Endodermal cell (in vitro differentiated cells): ENCODE data around the gene NDUFA8. TPM values are rescaled to one million over a fixed set of nuclear protein-coding genes. Genes with fewer than 3 reads are reported as not detected.

Experiments
- DNase-seq: peaks from one replicate; pipeline ENCODE4 v3.0.0-alpha.2; 2017
- H3K27ac ChIP-seq: 2 replicates; pipeline ENCODE4 v1.5.1; 2013; ENCODE audit warnings: mild to moderate bottlenecking, low read depth, low read length, moderate library complexity
- H3K27me3 ChIP-seq: 2 replicates; pipeline ENCODE4 v1.6.1; 2013; ENCODE audit warnings: mild to moderate bottlenecking, low read length, moderate library complexity; ENCODE audit not compliant: insufficient read depth, control insufficient read depth, poor library complexity, severe bottlenecking
- H3K36me3 ChIP-seq: 2 replicates; pipeline ENCODE4 v1.7.0; 2013; ENCODE audit warnings: mild to moderate bottlenecking, low read length, moderate library complexity; ENCODE audit not compliant: control insufficient read depth, insufficient read depth
- H3K4me1 ChIP-seq: one replicate; pipeline ENCODE4 v1.7.0; 2013; ENCODE audit warnings: low read length; ENCODE audit not compliant: control insufficient read depth, insufficient read depth
- H3K4me3 ChIP-seq: 2 replicates; pipeline ENCODE4 v1.5.1; 2013; ENCODE audit warnings: mild to moderate bottlenecking, low read length, moderate library complexity
- H3K9ac ChIP-seq: 2 replicates; pipeline ENCODE4 v1.6.1; 2013; ENCODE audit warnings: mild to moderate bottlenecking, low read length, moderate library complexity; ENCODE audit not compliant: poor library complexity, severe bottlenecking; ENCODE audit errors: extremely low read depth
- H3K9me3 ChIP-seq: 2 replicates; pipeline ENCODE4 v1.6.1; 2013; ENCODE audit warnings: mild to moderate bottlenecking, low read length, moderate library complexity; ENCODE audit not compliant: control insufficient read depth
- H3K27ac Mint-ChIP-seq: 2 replicates; pipeline ENCODE4 v1.8.0; 2020; ENCODE audit warnings: mixed read lengths
- H3K27me3 Mint-ChIP-seq: 2 replicates; pipeline ENCODE4 v1.8.0; 2021; ENCODE audit warnings: mild to moderate bottlenecking, mixed read lengths; ENCODE audit not compliant: insufficient read depth
- H3K36me3 Mint-ChIP-seq: 2 replicates; pipeline ENCODE4 v1.8.0; 2020; ENCODE audit warnings: low read depth, mixed read lengths
- H3K4me1 Mint-ChIP-seq: 2 replicates; pipeline ENCODE4 v1.8.0; 2020; ENCODE audit warnings: mixed read lengths
- H3K4me3 Mint-ChIP-seq: 2 replicates; pipeline ENCODE4 v1.8.0; 2020; ENCODE audit warnings: mild to moderate bottlenecking, moderate library complexity, mixed read lengths
- H3K9me3 Mint-ChIP-seq: 2 replicates; pipeline ENCODE4 v1.8.0; 2020; ENCODE audit warnings: mild to moderate bottlenecking, mixed read lengths
- WGBS, 2 experiments: methylation state at CpG; one replicate each; pipeline versions ENCODE4 v1.1.5 to v1.1.7; 2013; ENCODE audit warnings: missing lambda C conversion rate in 2 of 2, mixed read lengths in 1 of 2; ENCODE audit not compliant: insufficient coverage in 1 of 2, insufficient read length in 1 of 2; 5-methylcytosine and 5-hydroxymethylcytosine counted together
- total RNA-seq, 2 donors: library from RNA; stranded (reverse); fragmentation: NEBNext Ultra II Directional in 1 of 2; extraction: Animal tissue kit (Norgen Biotek cat#: 25700) in 1 of 2; gene quantifications; 2 replicates in 1 of 2; 3 replicates in 1 of 2; pipeline ENCODE4 v1.2.1, GENCODE V29; 2021
- TF ChIP-seq, protein P1 (sequence below): fragments of 200-600 bp; sonication (generic); conservative IDR thresholded peaks from 2 replicates; pipeline ENCODE4 v1.5.0; 2021; ENCODE audit warnings: antibody characterized with exemption, mild to moderate bottlenecking

NDUFA8 gene
- total RNA-seq, 2 donors from 2014 or later, result 65.8 to 67.8 TPM

DNA sequence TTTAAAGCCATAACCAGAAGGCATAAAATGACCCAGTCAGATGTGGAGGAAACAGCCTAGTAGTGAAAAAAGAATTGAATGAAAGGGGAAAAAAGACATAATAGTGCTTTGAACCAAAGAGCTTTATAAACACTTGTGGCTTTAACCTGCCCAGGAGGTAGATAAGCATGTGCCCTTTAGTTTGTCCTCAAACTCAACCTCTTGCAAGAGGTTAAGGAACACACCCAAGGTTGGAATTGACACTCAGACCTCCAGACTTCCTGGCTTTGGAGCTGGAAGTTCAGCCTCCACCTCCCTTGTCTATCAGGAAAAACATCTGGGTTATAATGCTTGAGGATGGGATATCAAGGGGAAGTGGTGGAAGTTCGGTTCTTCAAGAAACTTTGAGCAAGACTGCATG lies 16.3 kb downstream of the NDUFA8 start:
- Histone ChIP-seq H3K4me1 (no peaks in the 10 kb centered on the region), H3K36me3 (peaks cover 52% of the 10 kb centered on the region), H3K9ac (no peak overlapping the region), H3K4me3 (no peak overlapping the region), H3K9me3 (peaks cover 3% of the 10 kb centered on the region), H3K27ac (no peak overlapping the region), H3K27me3 (no peaks in the 10 kb centered on the region)
- TF ChIP-seq, protein P1, sequence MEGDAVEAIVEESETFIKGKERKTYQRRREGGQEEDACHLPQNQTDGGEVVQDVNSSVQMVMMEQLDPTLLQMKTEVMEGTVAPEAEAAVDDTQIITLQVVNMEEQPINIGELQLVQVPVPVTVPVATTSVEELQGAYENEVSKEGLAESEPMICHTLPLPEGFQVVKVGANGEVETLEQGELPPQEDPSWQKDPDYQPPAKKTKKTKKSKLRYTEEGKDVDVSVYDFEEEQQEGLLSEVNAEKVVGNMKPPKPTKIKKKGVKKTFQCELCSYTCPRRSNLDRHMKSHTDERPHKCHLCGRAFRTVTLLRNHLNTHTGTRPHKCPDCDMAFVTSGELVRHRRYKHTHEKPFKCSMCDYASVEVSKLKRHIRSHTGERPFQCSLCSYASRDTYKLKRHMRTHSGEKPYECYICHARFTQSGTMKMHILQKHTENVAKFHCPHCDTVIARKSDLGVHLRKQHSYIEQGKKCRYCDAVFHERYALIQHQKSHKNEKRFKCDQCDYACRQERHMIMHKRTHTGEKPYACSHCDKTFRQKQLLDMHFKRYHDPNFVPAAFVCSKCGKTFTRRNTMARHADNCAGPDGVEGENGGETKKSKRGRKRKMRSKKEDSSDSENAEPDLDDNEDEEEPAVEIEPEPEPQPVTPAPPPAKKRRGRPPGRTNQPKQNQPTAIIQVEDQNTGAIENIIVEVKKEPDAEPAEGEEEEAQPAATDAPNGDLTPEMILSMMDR, result no peak
- no peaks in the 10 kb centered on the region for H3K9me3 Mint-ChIP-seq
- no peak for DNase-seq
- H3K27ac Mint-ChIP-seq, result no peak overlapping the region
- 88 to 100% methylated on average over 1 of the region's 1 CpG for WGBS, 2 experiments
- H3K27me3 Mint-ChIP-seq, result no peaks in the 10 kb centered on the region
- peaks cover 5% of the 10 kb centered on the region for H3K4me1 Mint-ChIP-seq
- H3K4me3 Mint-ChIP-seq, result no peak overlapping the region
- peaks cover 34% of the 10 kb centered on the region for H3K36me3 Mint-ChIP-seq

GRCh38 chr9:122141671-122142070 lies 17.9 kb downstream of the NDUFA8 start:
- no peaks in the 10 kb centered on the region for H3K4me1 ChIP-seq
- DNase-seq, result no peak
- no peak overlapping the region for H3K9ac ChIP-seq
- peaks cover 21% of the 10 kb centered on the region for H3K36me3 Mint-ChIP-seq
- TF ChIP-seq, protein P1, result no peak
- H3K4me3 ChIP-seq, result no peak overlapping the region
- no peaks in the 10 kb centered on the region for H3K9me3 Mint-ChIP-seq
- no peaks in the 10 kb centered on the region for H3K27me3 Mint-ChIP-seq
- peaks cover 5% of the 10 kb centered on the region for H3K4me1 Mint-ChIP-seq
- H3K9me3 ChIP-seq, result no peaks in the 10 kb centered on the region
- WGBS, 2 experiments, result 92 to 100% methylated on average over 2 to 5 of the region's 5 CpGs
- peaks cover 36% of the 10 kb centered on the region for H3K36me3 ChIP-seq
- no peak overlapping the region for H3K27ac Mint-ChIP-seq
- H3K4me3 Mint-ChIP-seq, result no peak overlapping the region
- no peak overlapping the region for H3K27ac ChIP-seq
- no peaks in the 10 kb centered on the region for H3K27me3 ChIP-seq

- peaks cover 16% of the 10 kb centered on the region for H3K36me3 Mint-ChIP-seq
- H3K27ac Mint-ChIP-seq, result no peak overlapping the region
- DNase-seq, result no peak
- H3K4me1 Mint-ChIP-seq, result peaks cover 5% of the 10 kb centered on the region
- Histone ChIP-seq H3K27ac (no peak overlapping the region), H3K9ac (no peak overlapping the region), H3K36me3 (peaks cover 28% of the 10 kb centered on the region), H3K4me3 (no peak overlapping the region), H3K27me3 (no peaks in the 10 kb centered on the region), H3K9me3 (no peaks in the 10 kb centered on the region), H3K4me1 (no peaks in the 10 kb centered on the region)
- TF ChIP-seq, protein P1, result no peak
- H3K27me3 Mint-ChIP-seq, result no peaks in the 10 kb centered on the region
- no peaks in the 10 kb centered on the region for H3K9me3 Mint-ChIP-seq
- H3K4me3 Mint-ChIP-seq, result no peak overlapping the region
- 91 to 95% methylated on average over 7 to 8 of the region's 8 CpGs for WGBS, 2 experiments
Measured at GRCh38 chr9:122140368-122141193, 19.0 kb downstream of the NDUFA8 start.
